ENCODE measurements around the gene PRSS57. TPM values are rescaled to one million over a fixed set of nuclear protein-coding genes. Genes with fewer than 3 reads are reported as not detected.

PRSS57 gene
- total and polyA plus RNA-seq, 2 of the 8 experiments (the other 6 are each of a cell fraction or from before 2014, with no cell fraction given) = not detected

DNA sequence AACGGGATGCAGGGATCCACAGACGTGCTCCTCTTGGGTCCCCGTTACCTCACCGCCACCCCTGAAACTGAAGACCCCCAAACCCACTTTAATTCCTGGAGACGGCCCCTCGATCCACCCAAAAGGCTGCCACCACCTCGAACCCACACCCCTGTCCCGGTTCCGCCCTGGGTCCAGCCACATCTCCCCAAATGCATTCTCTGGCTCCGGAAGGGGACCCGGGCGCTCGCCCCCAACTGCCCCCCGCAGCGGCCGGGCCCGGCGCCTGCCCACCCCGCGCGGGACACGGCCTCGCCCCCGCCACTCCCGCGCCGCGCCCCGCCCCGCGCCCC, 19.3 kb downstream of the PRSS57 start (continued):
- TF ChIP-seq, protein P1, sequence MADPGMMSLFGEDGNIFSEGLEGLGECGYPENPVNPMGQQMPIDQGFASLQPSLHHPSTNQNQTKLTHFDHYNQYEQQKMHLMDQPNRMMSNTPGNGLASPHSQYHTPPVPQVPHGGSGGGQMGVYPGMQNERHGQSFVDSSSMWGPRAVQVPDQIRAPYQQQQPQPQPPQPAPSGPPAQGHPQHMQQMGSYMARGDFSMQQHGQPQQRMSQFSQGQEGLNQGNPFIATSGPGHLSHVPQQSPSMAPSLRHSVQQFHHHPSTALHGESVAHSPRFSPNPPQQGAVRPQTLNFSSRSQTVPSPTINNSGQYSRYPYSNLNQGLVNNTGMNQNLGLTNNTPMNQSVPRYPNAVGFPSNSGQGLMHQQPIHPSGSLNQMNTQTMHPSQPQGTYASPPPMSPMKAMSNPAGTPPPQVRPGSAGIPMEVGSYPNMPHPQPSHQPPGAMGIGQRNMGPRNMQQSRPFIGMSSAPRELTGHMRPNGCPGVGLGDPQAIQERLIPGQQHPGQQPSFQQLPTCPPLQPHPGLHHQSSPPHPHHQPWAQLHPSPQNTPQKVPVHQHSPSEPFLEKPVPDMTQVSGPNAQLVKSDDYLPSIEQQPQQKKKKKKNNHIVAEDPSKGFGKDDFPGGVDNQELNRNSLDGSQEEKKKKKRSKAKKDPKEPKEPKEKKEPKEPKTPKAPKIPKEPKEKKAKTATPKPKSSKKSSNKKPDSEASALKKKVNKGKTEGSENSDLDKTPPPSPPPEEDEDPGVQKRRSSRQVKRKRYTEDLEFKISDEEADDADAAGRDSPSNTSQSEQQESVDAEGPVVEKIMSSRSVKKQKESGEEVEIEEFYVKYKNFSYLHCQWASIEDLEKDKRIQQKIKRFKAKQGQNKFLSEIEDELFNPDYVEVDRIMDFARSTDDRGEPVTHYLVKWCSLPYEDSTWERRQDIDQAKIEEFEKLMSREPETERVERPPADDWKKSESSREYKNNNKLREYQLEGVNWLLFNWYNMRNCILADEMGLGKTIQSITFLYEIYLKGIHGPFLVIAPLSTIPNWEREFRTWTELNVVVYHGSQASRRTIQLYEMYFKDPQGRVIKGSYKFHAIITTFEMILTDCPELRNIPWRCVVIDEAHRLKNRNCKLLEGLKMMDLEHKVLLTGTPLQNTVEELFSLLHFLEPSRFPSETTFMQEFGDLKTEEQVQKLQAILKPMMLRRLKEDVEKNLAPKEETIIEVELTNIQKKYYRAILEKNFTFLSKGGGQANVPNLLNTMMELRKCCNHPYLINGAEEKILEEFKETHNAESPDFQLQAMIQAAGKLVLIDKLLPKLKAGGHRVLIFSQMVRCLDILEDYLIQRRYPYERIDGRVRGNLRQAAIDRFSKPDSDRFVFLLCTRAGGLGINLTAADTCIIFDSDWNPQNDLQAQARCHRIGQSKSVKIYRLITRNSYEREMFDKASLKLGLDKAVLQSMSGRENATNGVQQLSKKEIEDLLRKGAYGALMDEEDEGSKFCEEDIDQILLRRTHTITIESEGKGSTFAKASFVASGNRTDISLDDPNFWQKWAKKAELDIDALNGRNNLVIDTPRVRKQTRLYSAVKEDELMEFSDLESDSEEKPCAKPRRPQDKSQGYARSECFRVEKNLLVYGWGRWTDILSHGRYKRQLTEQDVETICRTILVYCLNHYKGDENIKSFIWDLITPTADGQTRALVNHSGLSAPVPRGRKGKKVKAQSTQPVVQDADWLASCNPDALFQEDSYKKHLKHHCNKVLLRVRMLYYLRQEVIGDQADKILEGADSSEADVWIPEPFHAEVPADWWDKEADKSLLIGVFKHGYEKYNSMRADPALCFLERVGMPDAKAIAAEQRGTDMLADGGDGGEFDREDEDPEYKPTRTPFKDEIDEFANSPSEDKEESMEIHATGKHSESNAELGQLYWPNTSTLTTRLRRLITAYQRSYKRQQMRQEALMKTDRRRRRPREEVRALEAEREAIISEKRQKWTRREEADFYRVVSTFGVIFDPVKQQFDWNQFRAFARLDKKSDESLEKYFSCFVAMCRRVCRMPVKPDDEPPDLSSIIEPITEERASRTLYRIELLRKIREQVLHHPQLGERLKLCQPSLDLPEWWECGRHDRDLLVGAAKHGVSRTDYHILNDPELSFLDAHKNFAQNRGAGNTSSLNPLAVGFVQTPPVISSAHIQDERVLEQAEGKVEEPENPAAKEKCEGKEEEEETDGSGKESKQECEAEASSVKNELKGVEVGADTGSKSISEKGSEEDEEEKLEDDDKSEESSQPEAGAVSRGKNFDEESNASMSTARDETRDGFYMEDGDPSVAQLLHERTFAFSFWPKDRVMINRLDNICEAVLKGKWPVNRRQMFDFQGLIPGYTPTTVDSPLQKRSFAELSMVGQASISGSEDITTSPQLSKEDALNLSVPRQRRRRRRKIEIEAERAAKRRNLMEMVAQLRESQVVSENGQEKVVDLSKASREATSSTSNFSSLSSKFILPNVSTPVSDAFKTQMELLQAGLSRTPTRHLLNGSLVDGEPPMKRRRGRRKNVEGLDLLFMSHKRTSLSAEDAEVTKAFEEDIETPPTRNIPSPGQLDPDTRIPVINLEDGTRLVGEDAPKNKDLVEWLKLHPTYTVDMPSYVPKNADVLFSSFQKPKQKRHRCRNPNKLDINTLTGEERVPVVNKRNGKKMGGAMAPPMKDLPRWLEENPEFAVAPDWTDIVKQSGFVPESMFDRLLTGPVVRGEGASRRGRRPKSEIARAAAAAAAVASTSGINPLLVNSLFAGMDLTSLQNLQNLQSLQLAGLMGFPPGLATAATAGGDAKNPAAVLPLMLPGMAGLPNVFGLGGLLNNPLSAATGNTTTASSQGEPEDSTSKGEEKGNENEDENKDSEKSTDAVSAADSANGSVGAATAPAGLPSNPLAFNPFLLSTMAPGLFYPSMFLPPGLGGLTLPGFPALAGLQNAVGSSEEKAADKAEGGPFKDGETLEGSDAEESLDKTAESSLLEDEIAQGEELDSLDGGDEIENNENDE (IDR thresholded peaks at IDR 0.05; ENCODE audit: insufficient replicate concordance, low read length) = no peak
- TF ChIP-seq MAFK (IDR thresholded peaks at IDR 0.05; ENCODE audit: low read depth, low read length) (no peak), TAF7 (optimal IDR thresholded peaks at IDR 0.05; ENCODE audit: borderline replicate concordance, low read depth, low read length) (no peak), CBX5 (IDR thresholded peaks at IDR 0.05; ENCODE audit: low read depth, low read length) (no peak), CBX8 (IDR thresholded peaks at IDR 0.05; ENCODE audit: borderline replicate concordance, low read depth, low read length) (no peak), SP1 (IDR thresholded peaks at IDR 0.05; ENCODE audit: low read depth, low read length) (no peak)
- TF ChIP-seq, protein P2, sequence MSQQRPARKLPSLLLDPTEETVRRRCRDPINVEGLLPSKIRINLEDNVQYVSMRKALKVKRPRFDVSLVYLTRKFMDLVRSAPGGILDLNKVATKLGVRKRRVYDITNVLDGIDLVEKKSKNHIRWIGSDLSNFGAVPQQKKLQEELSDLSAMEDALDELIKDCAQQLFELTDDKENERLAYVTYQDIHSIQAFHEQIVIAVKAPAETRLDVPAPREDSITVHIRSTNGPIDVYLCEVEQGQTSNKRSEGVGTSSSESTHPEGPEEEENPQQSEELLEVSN (IDR thresholded peaks at IDR 0.05) = no peak

All from H1 (cell line).